ENCODE data around the gene ZNF20.

The ZNF20 gene

GRCh38 chr19:12140545-12141404 is 625 bp upstream of the ZNF20 start:
- Histone ChIP-seq H3K4me2 (ENCODE audit: low read depth, low read length) (peak overlapping the region; percentile 94), H3K27me3 (replicated peaks; ENCODE audit: insufficient read depth, low read length) (no peaks in the 10 kb centered on the region), H3K9ac (ENCODE audit: low read length) (peak overlapping the region; percentile 16; the same call in 1 of the 2 replicates), H4K20me1 (ENCODE audit: insufficient read depth, low read length) (no peaks in the 10 kb centered on the region), H3K4me1 (ENCODE audit: low read length) (no peaks in the 10 kb centered on the region), H3K4me3 (ENCODE audit: low read length) (peak overlapping the region; percentile 91), H3K79me2 (ENCODE audit: low read length) (no peaks in the 10 kb centered on the region), H3F3A (ENCODE audit: insufficient read depth, low read length) (no peaks in the 10 kb centered on the region), H3K9me3 (replicated peaks; ENCODE audit: insufficient read depth, low read length) (no peaks in the 10 kb centered on the region), H2AFZ (ENCODE audit: low read length) (peak overlapping the region; percentile 98), H3K36me3 (replicated peaks; ENCODE audit: insufficient read depth, low read length) (no peaks in the 10 kb centered on the region), H3K27ac (ENCODE audit: low read length) (no peak overlapping the region), H3K9me2 (replicated peaks; ENCODE audit: insufficient read depth, low read length) (no peaks in the 10 kb centered on the region)
- TF ChIP-seq EZH2phosphoT487 (IDR thresholded peaks at IDR 0.05; ENCODE audit: low read length) (no peak), EZH2 (optimal IDR thresholded peaks at IDR 0.05; ENCODE audit: low read depth, low read length) (no peak), CTCF (IDR thresholded peaks at IDR 0.05; ENCODE audit: low read length) (peak; percentile 93)
- peak; percentile 76 for DNase-seq

- Histone ChIP-seq H3K27me3 (replicated peaks; ENCODE audit: insufficient read depth, low read length) (no peaks in the 10 kb centered on the region), H3K79me2 (ENCODE audit: low read length) (no peaks in the 10 kb centered on the region), H3K4me2 (ENCODE audit: low read depth, low read length) (peak overlapping the region; percentile 94), H3K27ac (ENCODE audit: low read length) (no peak overlapping the region), H3K9ac (ENCODE audit: low read length) (peak overlapping the region; percentile 53; the same call in 1 of the 2 replicates), H3K4me1 (ENCODE audit: low read length) (no peaks in the 10 kb centered on the region), H3K4me3 (ENCODE audit: low read length) (peak overlapping the region; percentile 91; the same call in 1 of the 2 replicates), H3K9me3 (replicated peaks; ENCODE audit: insufficient read depth, low read length) (no peaks in the 10 kb centered on the region), H3F3A (ENCODE audit: insufficient read depth, low read length) (no peaks in the 10 kb centered on the region), H3K36me3 (replicated peaks; ENCODE audit: insufficient read depth, low read length) (no peaks in the 10 kb centered on the region), H2AFZ (ENCODE audit: low read length) (no peak overlapping the region; the same call in 1 of the 2 replicates), H4K20me1 (ENCODE audit: insufficient read depth, low read length) (no peaks in the 10 kb centered on the region), H3K9me2 (replicated peaks; ENCODE audit: insufficient read depth, low read length) (no peaks in the 10 kb centered on the region)
- TF ChIP-seq EZH2 (optimal IDR thresholded peaks at IDR 0.05; ENCODE audit: low read depth, low read length) = no peak
- no peak for TF ChIP-seq CTCF (IDR thresholded peaks at IDR 0.05; ENCODE audit: low read length)
- DNase-seq = no peak
These were observed 881 bp downstream of the ZNF20 start for GRCh38 chr19:12139269-12139668.

- no peaks in the 10 kb centered on the region for H3F3A ChIP-seq (ENCODE audit: insufficient read depth, low read length)
- H3K9me3 ChIP-seq (replicated peaks; ENCODE audit: insufficient read depth, low read length) = no peaks in the 10 kb centered on the region
- no peak overlapping the region for H3K9ac ChIP-seq (ENCODE audit: low read length)
- H3K27ac ChIP-seq (ENCODE audit: low read length) = no peak overlapping the region
- H3K4me1 ChIP-seq (ENCODE audit: low read length) = no peaks in the 10 kb centered on the region
- H3K9me2 ChIP-seq (replicated peaks; ENCODE audit: insufficient read depth, low read length) = no peaks in the 10 kb centered on the region
- DNase-seq = peak; percentile 14
- no peak overlapping the region for H3K4me3 ChIP-seq (ENCODE audit: low read length)
- no peaks in the 10 kb centered on the region for H3K27me3 ChIP-seq (replicated peaks; ENCODE audit: insufficient read depth, low read length)
- no peaks in the 10 kb centered on the region for H3K79me2 ChIP-seq (ENCODE audit: low read length)
- TF ChIP-seq CTCF (IDR thresholded peaks at IDR 0.05; ENCODE audit: low read length) (peak; percentile 47), EZH2phosphoT487 (IDR thresholded peaks at IDR 0.05; ENCODE audit: low read length) (no peak), EZH2 (optimal IDR thresholded peaks at IDR 0.05; ENCODE audit: low read depth, low read length) (no peak)
- H2AFZ ChIP-seq (ENCODE audit: low read length) = no peak overlapping the region
- H4K20me1 ChIP-seq (ENCODE audit: insufficient read depth, low read length) = no peaks in the 10 kb centered on the region
- no peaks in the 10 kb centered on the region; the same call in 1 of the 2 replicates for H3K36me3 ChIP-seq (replicated peaks; ENCODE audit: insufficient read depth, low read length)
- H3K4me2 ChIP-seq (ENCODE audit: low read depth, low read length) = no peak overlapping the region
These were observed 2.8 kb downstream of the ZNF20 start for GRCh38 chr19:12137221-12137940.

Data from MM.1S (cell line).